ENCODE results near the gene SNX4.

The SNX4 gene

GRCh38 chr3:125403789-125404188, 116.2 kb downstream of the SNX4 start:
- DNase-seq (ENCODE audit: low spot score) = no peak

GRCh38 chr3:125402639-125403038, 117.4 kb downstream of the SNX4 start:
- DNase-seq (ENCODE audit: low spot score) = no peak

GRCh38 chr3:125401402-125401801, 118.6 kb downstream of the SNX4 start:
- no peak for DNase-seq (ENCODE audit: low spot score)

- DNase-seq (ENCODE audit: low spot score) = no peak
Measured at GRCh38 chr3:125398952-125399351, 121.0 kb downstream of the SNX4 start.

Small RNAs within 50 kb of the gene (small RNA-seq; reads per million reads assigned to genes)
- gene RF00019 = 0 reads per million in 2 experiments

Data from SK-N-DZ (cell line).